ENCODE data around the gene SLC49A3.
"Not testable (repeated sequence)": the region's sequence is repeated elsewhere in the genome, so short reads cannot be mapped to it uniquely, and the experiment has no call there.

Gene SLC49A3

GRCh38 chr4:654503-654845, 34.5 kb downstream of the SLC49A3 start:
- no peak for DNase-seq (ENCODE audit: low read depth in 2 of 2)

GRCh38 chr4:653831-654502, 35.0 kb downstream of the SLC49A3 start:
- DNase-seq (ENCODE audit: low read depth in 2 of 2), result no peak

DNA sequence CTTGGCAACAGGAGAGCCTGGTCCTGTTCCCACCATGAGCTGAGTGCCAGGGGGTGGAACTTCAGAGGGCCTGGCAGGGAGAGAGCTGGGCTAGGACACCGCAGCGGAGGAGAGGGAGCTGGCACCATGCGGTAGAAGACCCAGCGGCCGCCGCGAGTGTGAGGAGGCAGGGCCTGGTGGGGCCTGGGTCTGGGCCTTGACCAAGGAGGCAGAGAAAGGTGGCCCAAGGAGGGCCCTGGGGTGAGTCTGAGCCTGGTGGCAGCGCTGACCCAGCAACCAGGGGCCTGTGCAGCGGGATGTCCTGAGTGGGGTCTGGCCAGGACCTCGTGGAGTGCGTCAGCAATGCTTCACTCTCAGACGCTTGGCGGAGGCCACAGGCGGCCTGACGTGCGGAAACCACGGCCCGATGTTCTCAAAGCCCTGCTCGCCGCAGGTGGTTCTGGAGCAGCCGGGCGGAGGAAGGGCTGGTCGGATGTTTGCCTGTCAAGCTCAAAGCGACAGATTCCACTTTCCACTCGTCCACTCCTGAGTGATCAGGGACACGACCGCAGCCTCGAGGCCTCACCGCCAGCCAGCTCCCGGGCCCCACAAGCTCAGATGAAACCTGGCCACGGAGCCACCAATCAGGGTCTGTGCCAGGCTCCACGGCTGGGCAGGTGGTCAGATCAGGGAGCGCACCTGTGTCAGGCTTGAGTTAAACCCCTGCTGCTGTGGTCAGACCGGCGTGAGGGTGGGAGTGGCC, 35.7 kb downstream of the SLC49A3 start:
- DNase-seq (ENCODE audit: low read depth in 2 of 2), result no peak

- no peak for DNase-seq (ENCODE audit: low read depth in 2 of 2)
Measured at GRCh38 chr4:651884-652642, 36.9 kb downstream of the SLC49A3 start.

DNA sequence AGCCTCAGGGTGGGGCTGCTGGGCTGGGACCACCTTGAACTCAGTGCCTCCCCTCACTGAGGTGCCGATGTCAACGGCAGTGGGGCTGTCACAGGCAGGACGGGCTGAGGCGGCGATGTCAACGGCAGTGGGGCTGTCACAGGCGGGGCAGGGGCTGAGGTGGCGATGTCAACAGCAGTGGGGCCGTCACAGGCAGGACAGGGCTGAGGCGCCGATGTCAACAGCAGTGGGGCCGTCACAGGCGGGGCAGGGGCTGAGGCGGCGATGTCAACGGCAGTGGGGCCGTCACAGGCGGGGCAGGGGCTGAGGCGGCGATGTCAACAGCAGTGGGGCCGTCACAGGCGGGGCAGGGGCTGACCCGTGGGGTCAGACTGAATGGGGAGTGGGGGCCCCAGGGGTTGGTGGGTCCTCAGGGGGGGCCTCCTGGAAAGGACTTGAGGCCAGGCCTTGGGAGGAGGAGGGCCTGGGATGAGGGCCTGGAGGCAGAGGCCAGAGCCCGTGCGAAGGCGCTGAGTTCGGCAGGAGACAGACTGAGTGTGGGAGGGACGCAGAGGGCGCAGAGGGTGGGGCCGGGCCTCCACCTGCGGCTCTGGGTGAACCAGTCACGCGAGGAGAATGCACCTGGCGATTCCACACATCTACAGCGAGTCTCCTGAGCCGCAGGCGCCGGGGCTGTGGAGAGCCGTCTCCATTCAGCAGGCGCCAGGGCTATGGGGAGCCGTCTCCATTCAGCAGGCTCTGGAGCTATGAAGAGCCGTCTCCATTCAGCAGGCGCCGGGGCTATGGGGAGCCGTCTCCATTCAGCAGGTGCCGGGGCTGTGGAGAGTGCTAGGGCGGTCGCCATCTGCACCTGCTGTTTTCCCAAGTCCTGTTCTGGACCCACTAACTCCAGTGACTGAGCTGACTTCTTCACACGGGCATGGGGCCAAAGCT, 37.7 kb downstream of the SLC49A3 start:
- no peak for DNase-seq (ENCODE audit: low read depth in 2 of 2)

DNA sequence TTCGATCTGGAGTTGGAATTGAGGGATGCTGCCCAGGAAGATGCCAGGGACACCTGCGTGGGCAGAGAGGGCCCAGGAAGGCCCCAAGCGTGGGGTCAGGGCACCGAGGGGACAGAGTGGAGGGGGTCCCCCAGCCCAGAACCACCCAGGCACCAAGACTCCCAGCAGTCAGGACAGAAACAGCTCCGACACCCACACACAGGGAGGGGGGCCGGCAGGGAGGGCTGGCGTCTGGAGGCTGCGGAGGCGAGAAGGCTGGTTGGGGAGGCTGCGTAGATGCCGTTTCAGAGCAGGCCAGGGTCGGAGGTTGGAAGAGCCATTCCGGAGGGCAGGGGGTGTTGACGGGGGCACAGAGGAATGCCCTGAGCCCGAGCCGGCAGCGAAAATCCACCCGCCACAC, 38.5 kb downstream of the SLC49A3 start:
- DNase-seq (ENCODE audit: low read depth in 2 of 2), result no peak

- DNase-seq (ENCODE audit: low read depth in 2 of 2), result no peak
Measured at GRCh38 chr4:649751-650310, 39.1 kb downstream of the SLC49A3 start.

GRCh38 chr4:649293-649625, 39.7 kb downstream of the SLC49A3 start:
- DNase-seq (ENCODE audit: low read depth in 2 of 2), result no peak

GRCh38 chr4:648579-649292, 40.2 kb downstream of the SLC49A3 start:
- no peak for DNase-seq (ENCODE audit: low read depth in 2 of 2)

GRCh38 chr4:647481-647880, 41.5 kb downstream of the SLC49A3 start:
- DNase-seq (ENCODE audit: low read depth in 2 of 2), result no peak

DNA sequence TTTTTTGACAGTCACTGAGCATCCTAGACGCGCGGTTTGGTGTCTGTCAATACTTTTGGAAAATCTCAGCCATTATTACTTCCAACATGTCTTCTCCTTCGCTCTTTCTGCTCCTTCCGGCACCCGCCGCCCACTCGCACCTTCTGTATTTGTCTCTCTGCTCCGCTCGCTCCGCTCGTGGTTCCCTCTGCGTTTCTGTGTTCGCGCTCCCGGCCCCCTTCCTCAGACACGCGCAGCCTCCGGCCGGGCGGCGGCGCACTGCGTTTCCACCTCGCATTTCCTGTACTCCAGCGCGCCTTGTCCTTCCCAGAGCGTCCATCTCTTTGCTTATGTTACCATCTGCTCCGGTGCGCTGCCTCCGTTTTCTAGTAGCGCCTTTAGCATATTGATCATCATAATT, 42.5 kb downstream of the SLC49A3 start:
- no peak for DNase-seq (ENCODE audit: low read depth in 2 of 2)

- not testable (repeated sequence) for DNase-seq (ENCODE audit: low read depth in 2 of 2)
Measured at GRCh38 chr4:642366-642765, 46.6 kb downstream of the SLC49A3 start.

GRCh38 chr4:637536-638280, 51.2 kb downstream of the SLC49A3 start:
- DNase-seq (ENCODE audit: low read depth in 2 of 2), result no peak

GRCh38 chr4:636628-637159, 52.3 kb downstream of the SLC49A3 start:
- DNase-seq (ENCODE audit: low read depth in 2 of 2), result no peak

DNA sequence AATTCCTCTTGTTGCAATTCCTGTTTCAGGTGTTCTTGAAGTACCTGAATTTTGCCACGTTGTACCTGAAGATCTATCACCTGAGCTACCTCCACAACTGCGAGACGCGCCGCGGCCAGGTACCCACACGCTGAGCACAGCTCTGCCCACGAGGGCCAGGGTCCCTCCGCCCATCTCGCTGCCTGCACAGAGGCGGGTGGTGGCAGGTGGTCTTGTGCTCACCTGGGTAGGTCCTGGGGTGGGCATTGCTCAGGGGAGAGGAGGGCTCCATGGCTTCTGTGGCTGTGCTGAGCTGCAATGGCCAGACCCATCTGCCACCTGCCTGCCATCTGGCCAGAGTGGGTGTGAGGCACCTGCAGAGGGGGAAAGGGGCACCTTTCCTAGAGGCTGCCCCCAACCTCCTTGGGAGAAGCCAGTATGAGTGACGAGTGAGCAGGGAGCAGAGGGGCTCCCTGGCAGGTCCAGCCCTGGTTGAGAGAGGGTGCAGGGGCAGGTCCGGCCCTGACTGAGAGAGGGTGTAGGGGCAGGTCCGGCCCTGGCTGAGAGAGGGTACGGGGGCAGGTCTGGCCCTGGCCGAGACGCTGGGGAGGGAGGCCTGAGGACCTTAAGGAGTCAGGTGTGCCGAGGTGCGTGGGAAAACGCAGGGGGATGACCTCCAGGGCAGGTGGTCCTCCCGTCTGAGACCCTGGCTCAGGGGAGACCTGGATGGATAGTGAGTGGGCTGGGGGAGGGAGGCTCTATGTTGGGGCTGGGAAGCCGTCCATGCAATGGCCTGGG, 52.9 kb downstream of the SLC49A3 start:
- DNase-seq (ENCODE audit: low read depth in 2 of 2), result no peak

DNA sequence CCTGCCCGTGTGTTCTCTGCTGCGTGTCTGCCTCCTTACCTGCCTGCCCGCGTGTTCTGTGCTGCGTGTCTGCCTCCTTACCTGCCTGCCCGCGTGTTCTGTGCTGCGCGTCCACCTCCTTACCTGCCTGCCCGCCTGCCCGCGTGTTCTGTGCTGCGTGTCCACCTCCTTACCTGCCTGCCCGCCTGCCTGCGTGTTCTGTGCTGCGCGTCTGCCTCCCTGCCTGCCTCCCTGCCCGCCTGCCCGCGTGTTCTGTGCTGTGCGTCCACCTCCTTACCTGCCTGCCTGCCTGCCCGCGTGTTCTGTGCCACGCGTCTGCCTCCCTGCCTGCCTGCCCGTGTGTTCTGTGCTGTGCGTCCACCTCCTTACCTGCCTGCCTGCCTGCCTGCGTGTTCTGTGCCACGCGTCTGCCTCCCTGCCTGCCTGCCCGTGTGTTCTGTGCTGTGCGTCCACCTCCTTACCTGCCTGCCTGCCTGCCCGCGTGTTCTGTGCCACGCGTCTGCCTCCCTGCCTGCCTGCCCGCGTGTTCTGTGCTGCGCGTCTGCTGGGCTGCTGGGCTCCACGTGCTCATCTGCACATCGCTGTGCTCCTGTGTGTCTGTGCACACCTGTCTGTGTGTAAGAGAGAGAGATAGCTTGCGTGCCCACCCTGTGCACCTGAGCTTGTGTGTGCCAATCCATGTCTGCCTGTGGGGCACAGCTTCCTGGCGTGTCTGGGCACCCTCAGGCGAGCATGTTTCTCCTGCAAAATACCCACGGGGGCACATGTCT, 53.7 kb downstream of the SLC49A3 start:
- not testable (repeated sequence) for DNase-seq (ENCODE audit: low read depth in 2 of 2)

- DNase-seq (ENCODE audit: low read depth in 2 of 2), result no peak
Measured at GRCh38 chr4:634599-634985, 54.4 kb downstream of the SLC49A3 start.

GRCh38 chr4:633976-634598, 54.9 kb downstream of the SLC49A3 start:
- DNase-seq (ENCODE audit: low read depth in 2 of 2), result no peak
